ENCODE data around the gene DHX35.
"Not testable (repeated sequence)": the region's sequence is repeated elsewhere in the genome, so short reads cannot be mapped to it uniquely, and the experiment has no call there.

Gene DHX35

DNA sequence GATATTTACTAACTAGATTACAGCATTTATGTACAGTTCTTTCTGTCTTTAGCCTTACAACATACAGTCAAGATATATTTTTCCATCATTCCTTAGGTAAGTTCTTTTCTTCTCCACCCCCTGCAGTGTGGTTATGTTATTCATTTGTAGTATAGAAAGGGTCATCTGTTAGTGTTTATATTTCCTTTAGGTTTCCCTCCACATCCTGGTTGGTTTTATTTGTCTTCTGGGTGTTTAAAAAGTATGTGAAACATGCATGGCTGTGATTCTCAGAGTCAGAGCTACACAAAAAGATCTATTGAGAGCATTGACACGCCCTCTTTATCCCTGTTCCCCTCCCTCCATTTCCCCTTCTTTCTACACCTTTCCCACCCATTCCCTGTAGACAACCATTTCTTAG, 20.1 kb downstream of the DHX35 start:
- DNase-seq = no peak

DNA sequence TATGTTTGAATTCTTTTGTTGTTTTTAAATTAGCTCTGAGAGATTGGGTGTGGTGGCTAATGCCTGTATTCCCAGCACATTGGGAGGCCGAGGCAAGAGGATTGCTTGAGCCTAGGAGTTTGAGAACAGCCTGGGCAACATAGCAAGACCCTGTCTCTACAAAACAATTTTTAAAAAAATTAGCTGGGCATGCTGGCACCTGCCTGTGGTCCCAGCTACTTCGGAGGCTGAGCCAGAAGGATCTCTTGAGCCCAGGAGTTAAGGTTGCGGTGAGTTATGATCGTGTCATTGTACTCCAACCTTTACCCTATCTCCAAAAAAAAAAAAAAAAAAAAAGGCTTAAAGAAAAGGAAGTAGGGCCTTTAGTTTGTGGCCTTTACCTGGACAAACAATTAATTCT, 22.9 kb downstream of the DHX35 start:
- DNase-seq = no peak

DNA sequence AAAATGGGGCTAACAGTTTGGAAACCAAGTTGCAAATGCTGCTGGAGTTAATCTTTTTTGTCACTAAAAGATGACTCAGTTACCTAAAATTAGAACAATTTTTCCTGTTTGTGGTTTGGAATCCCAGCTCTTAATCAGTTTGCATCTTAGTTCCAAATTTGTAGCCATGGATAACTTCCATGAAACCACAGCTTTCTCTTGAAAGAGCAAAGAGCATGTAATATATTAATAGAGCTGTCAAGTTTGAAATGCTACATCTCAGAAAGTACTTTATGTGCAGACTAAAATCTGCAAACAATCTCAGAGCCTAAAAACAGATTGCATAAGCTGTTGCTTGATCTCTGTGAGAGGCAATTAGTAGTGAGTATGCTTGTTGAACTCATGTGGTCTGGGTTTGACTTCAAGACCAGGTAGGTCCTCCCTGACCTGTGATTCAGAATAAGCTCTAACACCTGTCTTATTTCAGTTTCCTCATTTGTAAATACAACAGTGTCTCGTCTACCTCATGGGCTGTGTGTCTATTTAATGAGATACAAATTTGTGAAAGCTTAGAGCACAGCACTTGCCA, 23.5 kb downstream of the DHX35 start:
- DNase-seq = no peak

DNA sequence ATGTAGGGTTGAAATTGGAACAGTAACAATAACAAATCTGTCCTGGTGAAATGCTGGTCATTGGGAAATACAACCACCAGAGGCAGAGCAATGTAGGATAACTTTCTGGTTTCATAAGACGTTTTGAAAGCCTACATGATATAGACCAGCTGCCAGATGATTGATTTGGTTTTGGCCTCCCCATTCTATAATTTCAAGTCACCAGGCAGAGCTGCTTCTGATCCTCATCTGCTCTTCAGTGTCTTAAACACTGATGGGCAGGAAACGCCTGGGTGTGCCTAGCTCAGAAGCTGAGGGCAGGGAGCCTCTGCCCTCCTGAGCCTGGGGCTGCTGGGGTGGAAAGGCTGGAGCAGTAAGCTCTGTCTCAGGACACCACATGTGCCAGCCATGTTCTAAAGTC, 24.5 kb downstream of the DHX35 start:
- no peak for DNase-seq

DNA sequence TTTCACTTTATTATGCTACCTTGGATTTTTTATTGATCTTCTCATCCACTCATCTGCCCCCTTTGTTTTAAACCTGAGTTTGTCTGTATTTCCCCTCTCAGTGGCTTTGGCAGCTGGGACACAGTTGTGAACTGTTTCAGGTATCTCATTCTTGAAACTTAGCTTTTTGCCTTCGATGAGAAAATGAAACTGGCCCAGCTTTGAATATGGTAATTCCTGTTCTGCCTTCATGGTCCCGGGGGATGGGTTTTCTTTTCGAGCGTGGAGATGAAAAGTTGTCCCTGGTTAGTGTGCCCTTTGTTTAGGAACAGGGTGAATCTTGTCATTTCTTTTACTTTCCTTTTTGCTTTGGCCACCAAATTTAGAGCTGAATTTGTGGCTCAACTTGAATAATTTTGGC, 25.6 kb downstream of the DHX35 start:
- DNase-seq = no peak

DNA sequence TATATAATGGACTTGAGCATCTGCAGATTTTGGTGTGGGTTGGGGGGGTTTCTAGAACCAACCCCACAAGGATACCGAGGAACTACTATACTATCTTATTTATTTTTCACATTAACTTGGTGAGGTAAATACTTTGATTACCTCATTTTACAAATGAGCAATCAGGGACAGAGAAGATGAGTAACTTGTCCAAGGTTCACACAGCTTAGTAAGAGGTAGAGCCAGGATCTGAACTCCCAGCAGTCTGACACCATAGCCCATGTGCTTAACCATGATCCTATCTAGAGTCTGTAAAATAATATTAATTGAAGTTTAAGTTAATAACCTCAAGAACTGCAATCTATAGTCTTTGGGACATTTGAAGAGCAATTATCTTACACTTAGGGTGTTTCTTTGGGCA, 28.6 kb downstream of the DHX35 start:
- no peak for DNase-seq

DNA sequence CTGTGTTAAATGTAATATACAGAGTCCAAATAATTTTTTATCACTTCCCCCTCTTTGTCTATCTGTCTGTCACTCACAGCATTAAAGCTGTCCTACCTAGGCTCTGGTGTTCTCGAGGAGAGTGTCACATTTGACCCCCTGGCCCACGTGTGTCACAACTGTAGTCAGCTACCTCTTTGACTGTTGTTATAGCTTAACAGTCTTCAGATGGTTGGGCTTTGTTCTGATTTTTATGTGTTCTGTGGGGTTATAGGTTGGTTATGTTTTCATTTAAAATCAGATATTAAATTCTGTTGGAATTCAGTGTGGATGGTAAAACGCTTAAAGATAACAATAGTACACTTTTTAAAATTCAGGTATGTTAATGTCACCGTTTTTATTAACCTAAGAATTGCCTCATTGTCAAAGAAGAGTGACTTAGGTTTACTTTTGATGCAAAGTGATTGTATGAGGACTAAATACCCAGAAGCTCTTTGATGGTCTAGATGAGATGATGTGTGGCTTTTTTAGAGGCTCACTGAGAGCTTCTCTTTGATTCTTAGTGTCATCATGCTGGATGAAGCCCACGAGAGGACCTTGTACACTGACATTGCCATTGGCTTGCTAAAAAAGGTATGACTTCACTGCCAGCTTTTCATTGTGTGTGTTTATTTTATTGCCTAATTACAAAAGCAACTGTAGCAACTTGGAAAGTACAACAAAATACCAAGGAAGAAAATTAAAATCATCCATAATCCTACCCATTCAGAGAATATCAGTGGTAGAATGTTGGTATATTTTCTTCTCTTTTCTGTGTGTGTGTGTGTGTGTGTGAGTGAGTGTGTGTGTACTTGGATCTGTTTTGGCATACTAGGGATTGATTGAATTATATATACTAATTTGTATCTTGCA, 29.9 kb downstream of the DHX35 start:
- no peak for DNase-seq

DNA sequence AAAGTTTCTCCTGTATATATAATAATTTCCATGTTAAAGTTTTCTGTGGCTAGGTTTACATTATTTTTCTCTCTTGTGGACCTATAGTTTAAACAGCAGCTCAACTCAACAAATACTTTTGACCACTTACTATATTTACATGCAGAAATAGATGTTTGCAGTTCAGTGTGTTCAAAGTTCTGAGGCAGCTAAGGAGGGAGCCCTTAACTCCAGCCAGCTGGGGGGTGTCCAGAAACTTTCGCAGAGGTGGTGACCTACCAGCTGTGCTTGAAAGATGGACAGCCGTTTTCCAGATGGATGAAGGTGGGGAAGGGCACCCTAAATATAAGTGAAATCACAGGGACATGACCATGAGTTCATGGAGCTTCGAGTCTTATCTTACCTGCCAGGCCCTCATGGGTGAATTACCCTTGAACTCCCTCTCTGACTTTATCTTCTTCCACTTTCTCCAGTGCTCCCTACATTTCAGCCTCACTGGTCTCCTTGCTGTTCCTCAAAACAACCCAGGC, 33.4 kb downstream of the DHX35 start:
- DNase-seq = no peak

DNA sequence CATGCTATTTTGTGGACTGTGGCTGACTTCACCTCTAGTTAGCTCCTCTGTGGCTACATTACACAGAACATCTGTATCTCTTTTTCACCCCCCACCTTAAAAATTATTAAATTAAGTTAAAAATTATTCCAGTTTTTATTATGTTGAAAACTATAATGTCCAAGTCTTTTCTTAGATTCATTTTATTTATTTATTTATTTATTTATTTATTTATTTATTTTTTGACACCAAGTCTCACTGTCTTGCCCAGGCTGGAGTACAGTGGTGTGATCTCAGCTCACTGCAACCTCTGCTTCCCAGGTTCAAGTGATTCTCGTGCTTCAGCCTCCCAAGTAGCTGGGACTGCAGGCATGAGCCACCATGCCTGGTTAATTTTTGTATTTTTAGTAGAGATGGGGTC, 34.7 kb downstream of the DHX35 start:
- DNase-seq = not testable (repeated sequence)

DNA sequence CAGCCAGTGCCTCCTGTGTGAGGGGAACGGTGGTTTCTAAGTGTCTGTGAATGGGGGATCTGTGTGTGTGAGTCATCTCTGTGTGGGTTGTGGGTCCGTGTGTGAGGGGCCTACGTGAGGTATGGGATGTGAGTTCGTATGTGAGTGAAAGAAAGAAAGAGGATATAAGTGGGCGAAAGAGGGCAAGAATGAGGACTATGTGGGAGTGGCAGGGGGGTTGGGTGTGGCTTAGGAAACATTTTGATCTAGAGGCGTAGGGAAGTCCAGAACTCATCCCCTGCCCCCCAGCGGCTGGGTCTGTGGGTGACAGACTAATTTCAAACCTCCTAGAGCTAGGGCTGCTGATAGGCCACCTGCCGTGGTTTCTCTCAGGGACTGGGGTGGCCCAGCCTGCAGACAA, 35.5 kb downstream of the DHX35 start:
- no peak for DNase-seq

DNA sequence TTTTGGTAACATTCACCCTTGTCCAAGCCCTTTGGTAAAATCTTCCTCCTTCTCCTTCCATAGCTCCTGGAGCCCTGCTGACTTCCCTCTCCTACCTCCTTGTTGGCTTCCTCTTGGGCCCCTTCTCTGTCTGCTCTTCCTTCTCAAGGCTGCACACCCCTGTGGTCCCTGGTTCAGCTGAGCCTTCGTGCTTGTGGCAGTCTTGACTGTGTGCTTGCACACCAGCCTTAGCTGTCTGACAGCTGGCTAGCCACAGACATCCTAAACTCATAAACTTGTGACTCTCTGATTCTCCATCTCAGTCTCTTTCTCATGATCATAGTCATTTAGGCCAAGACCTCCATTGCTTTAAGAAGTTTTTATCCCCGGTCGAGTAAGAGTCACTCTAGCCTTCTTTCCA, 37.1 kb downstream of the DHX35 start:
- DNase-seq = no peak

DNA sequence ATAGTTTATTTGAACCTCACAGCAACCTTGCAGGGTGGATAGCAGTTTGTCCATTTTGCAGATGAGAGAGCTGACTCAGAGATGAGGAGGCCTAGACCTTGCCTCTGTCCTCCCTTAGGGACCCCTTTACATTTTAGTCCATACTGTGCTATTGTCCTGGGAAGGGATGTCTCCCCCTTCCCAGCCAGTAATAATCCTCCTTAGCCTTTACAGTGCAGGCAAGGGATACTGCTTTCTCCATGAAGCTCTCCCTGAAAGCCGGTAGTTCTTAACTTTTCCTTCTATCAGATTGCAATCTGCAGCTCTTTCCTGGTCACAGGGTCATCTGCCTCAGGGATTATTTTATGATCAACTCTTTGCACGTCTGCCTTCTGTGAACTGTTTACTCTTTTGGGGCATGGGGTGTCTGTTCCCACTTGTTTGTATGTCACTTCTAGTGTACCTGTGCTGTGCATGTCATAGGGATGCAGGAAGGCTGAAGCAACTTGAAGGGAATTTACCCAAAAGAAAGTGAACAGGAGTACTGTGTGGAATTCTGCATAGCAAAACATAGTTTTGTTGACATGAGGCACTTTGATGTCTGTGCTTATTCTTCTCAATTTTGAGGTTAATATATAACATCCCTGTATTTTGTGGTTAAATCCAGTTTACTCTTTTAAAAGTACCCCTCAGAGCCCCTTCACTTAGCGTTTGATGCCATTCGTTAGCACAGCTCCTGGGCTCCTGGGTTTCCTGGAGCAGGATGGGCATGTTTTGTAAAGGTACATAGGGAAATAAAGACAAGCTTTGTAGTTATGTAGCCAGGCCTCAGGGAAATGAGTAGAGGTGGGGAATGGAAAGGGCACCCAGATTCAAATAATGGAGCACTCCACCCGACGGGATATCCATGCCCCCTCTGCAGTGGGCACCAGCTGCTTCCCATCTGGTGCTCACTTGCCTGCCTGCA, 38.1 kb downstream of the DHX35 start:
- DNase-seq = no peak

DNA sequence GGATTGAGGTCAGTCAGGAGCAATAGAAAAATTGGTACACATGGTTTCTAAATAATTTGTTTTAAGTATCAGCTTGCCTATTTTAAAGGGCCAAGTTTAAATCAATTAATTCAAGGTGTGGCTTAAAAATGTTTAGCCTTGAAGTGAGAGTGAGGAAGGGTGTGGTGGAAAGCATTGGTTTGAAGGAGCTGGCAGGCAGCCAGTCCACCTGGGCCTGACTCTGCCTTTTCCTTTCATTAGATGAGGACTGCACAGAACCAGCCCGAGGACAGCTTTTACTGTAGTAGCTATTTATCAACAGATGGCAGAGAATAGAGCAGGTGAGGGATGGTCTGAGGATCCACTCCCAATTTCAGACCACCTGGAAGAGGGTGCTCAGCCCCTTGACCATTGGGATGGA, 42.4 kb downstream of the DHX35 start:
- DNase-seq = peak; percentile 95

DNA sequence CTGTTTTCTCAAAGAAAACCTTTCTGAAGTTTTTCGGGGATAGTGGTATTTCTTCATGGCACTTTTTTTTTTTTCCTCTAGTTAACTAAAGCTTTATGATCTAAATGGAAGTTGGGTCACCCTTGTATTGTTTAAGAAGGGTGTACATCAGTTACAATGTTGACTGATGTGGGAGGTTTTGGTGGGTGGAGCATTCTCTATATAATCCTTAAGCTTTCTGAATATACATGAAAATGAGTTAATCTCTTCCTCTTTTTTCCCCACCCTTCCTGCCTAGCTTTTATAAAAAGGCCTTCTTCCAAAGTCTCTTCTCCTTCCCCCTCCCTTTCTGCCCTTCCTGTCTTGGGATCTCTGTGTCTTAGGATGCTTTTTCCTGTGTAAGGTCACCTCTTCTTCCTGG, 47.2 kb downstream of the DHX35 start:
- DNase-seq = no peak

DNA sequence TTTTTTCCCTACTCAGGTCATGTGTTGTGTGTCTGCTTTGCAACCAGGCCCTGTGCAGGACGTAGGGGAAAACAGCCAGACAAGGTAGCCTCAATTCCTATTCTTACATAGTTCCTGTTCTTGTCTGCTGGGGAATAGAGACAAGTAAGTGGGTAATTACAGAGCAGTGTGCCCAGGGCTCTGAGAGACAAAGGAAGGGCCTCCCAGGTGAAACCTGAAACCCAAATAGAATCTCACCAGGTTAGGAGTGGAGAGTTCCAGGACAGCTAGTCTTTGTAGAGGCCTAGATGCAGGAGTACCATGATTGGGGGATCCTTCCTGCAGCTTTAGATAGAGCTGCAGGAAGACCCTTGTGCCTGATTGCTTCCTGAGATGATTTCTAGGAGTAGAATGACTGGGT, 48.4 kb downstream of the DHX35 start:
- peak; percentile 39 for DNase-seq

DNA sequence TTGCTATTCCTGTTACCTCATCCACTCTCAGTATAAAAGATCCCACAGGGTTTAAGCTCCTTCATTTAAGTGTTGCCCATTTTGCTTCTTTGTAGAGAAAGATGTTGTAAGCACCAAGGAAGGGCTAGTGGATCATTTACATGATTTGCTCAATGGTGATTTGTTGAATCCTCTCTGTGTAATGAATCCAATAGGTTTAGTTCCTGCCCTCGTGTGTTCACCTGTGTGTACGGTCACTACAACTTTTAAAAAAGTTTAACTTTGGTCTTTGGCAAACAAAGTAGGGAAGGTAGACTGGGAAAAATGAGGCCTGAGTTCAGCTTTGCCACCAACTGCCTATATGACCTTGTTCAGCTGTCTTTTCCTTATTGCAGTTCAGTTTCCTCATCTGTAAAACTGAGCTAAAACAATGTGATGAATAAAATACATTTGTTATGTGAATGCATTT, 51.5 kb downstream of the DHX35 start:
- DNase-seq = no peak

DNA sequence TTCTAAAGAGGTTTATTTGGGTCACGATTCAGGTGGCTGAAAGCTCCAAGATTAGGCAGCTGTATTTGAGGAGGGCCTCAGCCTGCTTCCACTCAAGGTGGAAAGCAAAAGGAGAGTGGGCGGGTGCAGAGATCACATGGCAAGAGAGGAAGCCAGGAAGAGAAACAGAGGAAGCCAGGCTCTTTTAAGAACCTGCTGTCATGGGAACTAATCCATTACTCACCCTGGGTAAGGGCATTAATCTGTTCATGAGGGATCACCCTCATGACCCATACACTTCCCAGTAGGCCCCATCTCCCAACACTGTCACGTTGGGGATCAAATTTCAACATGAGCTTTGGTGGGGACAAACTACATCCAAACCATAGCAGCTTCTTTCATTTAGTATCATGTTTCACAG, 53.9 kb downstream of the DHX35 start:
- no peak for DNase-seq

DNA sequence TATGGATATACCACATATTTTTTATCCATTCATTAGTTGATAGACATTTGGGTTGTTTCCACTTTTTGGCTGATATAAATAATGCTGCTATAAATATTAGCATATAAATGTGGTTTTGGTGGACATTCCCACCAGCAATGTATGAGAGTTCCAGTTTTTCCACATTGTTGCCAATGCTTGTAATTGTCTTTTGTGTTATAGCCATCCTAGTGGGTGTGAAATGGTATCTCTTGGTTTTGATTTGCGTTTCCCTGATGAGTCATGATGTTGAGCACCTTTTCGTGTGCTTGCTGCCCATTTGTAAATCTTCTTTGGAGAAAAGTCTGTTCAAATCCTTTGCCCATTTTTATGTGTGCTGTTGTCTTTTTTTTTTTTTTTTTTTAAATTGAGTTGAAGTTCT, 54.4 kb downstream of the DHX35 start:
- DNase-seq = no peak

DNA sequence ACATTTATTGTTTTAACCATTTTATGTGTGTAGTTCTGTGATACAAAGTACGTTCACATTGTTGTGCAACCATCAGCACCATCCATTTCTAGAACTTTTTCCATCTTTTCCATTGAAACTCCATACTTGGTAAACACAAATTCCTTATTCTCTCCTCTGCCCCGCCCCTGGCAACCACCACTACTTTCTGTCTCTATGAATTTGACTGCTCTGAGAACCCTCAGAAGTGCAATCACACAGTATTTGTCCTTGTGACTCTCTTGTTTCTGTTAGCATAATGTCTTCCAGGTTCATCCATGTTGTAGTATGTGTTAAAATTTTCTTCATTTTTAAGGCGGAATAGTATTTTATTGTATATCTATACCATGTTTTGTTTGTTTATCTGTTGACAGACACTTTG, 56.9 kb downstream of the DHX35 start:
- DNase-seq = no peak

DNA sequence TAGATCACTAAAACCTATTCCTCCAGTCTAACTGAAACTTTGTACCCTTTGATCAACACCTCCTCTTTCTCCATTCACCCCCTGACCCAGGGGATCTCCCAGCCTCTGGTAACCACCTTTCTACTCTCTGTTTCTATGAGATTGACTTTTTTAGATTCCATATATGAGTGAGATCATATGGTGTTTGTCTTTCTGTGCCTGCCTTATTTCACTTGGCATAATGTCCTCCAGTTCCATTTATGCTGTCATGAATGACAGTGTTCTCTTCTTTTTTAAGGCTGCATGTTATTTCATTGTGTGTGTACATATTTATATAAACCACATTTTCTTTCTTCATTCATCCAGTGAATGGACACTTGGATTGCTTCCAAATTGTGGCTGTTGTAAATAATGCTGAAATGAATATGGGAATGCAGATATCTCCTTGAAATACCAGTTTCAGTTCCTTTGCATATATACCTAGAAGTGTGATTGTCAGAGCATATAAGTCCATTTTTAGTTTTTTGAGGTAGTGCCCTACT, 57.7 kb downstream of the DHX35 start:
- no peak for DNase-seq

DNA sequence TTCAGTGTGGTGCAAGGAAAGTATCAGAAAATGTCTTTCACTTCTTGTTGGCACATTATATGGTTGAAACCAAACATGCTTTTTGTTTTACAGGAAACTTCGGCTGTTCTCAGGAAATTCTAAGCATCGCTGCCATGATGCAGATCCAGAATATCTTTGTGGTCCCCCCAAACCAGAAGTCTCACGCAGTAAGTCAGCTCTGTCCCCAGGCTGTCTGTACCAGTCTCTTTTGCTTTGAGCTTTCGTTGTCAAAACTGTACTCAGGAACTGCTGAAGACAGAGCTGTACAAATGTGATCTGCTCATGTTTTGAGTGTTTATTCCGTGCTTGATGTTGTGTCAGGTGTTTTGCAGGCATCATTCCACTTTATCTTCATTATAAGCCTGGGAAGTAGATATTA, 59.6 kb downstream of the DHX35 start:
- no peak for DNase-seq

DNA sequence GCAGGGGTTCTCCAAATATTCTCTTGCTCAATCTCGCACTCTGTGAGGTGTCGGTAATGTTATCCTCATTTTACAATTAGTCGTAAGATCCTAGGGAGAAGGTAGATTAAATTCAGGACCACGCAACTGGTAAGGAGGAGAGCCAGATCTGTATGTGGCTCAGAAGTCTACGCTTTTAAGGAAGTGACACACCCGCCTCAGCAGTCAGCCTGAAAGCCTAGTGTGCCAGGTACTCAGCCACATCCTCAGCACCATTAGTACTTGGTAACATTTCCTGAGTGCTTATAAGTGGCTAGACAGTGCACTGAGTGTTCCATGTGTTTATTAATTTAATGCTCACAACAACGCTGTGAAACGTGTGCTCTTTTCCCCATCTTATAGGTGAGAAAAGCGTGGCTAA, 63.7 kb downstream of the DHX35 start:
- no peak for DNase-seq

DNA sequence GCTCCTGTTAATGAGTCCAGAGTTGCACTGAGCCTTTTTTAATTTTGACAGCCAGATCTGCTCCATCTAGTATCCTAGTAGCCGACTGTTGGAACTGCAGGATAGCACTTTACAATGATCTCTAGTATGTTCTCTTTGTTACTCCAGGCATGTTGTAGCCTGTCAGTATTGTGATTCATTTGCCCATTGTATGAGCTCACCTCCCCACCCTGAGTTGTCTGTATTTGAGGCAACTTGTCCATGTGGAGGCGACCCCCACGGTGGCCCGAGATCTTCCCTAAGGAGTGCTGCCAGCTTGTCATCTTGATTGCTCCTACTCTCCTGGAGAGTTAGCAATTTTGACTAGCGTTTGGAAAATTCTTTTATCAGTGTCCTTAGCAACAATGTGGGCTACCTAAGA, 67.2 kb downstream of the DHX35 start:
- DNase-seq = no peak

All from NCI-H748 treated with DMSO at 0.1 percent for 48 hours (cell line).